Natural killer cell treated with Interleukin-12 subunit alpha and Interleukin-12 subunit beta and Interleukin-15 and Interleukin-18, amount 100 ng/mL, for 72 hours (primary cell): ENCODE data around the gene NR2F1. TPM values are rescaled to one million over a fixed set of nuclear protein-coding genes. Genes with fewer than 3 reads are reported as not detected.

ENCODE experiments used
- ATAC-seq, 2 donors: fragments of 150-1000 bp; cut with Tn5 transposase in 1 of 2; sonication (Bioruptor Pico), chemical (Tn5 transposase) in 1 of 2; 2 replicates each; pipeline ENCODE4 v1.10.0; 2021
- DNase-seq: peaks from one replicate; pipeline ENCODE4 v3.0.0; 2022; ENCODE audit warnings: low spot score
- H3K27ac Mint-ChIP-seq, 2 donors: 1 replicate in 1 of 2; 2 replicates in 1 of 2; pipeline ENCODE4 v1.8.0; 2022; ENCODE audit warnings: mixed read lengths in 2 of 2, mild to moderate bottlenecking in 1 of 2, moderate library complexity in 1 of 2
- H3K27me3 Mint-ChIP-seq, 2 donors: 1 replicate in 1 of 2; 2 replicates in 1 of 2; pipeline ENCODE4 v1.8.0; 2022; ENCODE audit warnings: mixed read lengths in 2 of 2
- H3K36me3 Mint-ChIP-seq: one replicate; pipeline ENCODE4 v1.8.0; 2022; ENCODE audit warnings: mixed read lengths
- H3K4me1 Mint-ChIP-seq, 2 donors: 1 replicate in 1 of 2; 2 replicates in 1 of 2; pipeline ENCODE4 v1.8.0; 2022; ENCODE audit warnings: low read depth in 2 of 2, mixed read lengths in 2 of 2, mild to moderate bottlenecking in 1 of 2
- H3K4me3 Mint-ChIP-seq: one replicate; pipeline ENCODE4 v1.8.0; 2022; ENCODE audit warnings: mixed read lengths
- H3K9me3 Mint-ChIP-seq: 2 replicates; pipeline ENCODE4 v1.8.0; 2022; ENCODE audit warnings: mixed read lengths
- total RNA-seq, 2 donors: library from RNA; stranded (reverse); gene quantifications; one replicate each; pipeline ENCODE4 v1.2.3, GENCODE V29; 2022

NR2F1 gene
- total RNA-seq, 2 donors from 2014 or later: not detected

DNA sequence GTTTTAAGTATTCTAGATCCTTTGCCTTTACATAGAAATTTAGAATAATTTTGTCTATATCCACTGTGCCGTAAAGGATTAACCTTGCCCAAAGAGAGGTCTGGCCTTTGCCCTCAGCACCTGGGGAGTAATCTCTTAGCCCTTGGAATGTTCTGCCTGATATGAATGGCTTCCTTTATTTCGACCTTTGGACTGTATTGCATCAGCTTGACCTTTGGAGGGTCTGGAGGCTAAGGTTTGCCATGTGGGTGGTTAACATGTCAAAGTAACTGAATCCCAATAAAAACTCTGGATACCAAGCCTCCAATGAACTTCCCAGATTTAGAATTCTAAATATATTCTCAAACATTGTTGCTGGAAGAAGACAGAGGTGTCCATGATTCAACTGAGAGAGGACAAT lies 54.7 kb downstream of the NR2F1 start:
- Mint-ChIP-seq H3K4me3 (no peak overlapping the region), H3K27ac (no peak overlapping the region), H3K9me3 (no peaks in the 10 kb centered on the region), H3K27me3 (no peaks in the 10 kb centered on the region), H3K36me3 (no peaks in the 10 kb centered on the region), H3K4me1 (peaks cover 0 to 3% of the 10 kb centered on the region in 2 donors)
- ATAC-seq (no peak), DNase-seq (no peak)

DNA sequence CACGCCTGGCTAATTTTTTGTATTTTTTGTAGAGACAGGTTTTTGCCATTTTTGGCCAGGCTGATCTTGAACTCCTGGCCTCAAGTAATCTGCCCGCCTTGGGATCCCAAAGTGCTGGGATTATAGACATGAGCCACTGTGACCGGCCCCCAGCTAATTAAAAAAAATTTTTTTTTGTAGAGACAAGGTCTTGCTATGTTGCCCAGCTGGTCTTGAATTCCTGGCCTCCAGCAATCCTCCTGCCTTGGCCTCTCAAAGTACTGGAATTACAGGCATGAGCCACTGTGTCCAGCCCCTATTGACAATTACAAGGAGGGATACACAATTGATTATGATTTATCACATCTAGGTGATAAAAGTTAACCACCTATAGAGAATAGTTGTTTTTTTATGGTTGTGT lies 59.5 kb downstream of the NR2F1 start:
- Mint-ChIP-seq H3K9me3 (no peaks in the 10 kb centered on the region), H3K27ac (no peak overlapping the region), H3K4me3 (no peak overlapping the region), H3K36me3 (no peaks in the 10 kb centered on the region), H3K4me1 (no peaks in the 10 kb centered on the region), H3K27me3 (no peaks in the 10 kb centered on the region)
- DNase-seq: no peak
- ATAC-seq: no peak

Other genes with a start within 250 kb of the NR2F1 start
- gene NR2F1-AS1, start 2.0 kb upstream of the NR2F1 start, total RNA-seq: not detected
- 1 to 10 TPM; 3.3 to 4.9 TPM for gene POU5F2, start 158.4 kb downstream of the NR2F1 start, total RNA-seq